Left ventricle myocardium inferior (tissue), 1 donor: ENCODE measurements around the gene REPIN1. TPM values are rescaled to one million over a fixed set of nuclear protein-coding genes. Genes with fewer than 3 reads are reported as not detected.

ENCODE experiments used
- DNase-seq: peaks from one replicate; pipeline ENCODE4 v3.0.0-alpha.2; 2020
- H3K27ac ChIP-seq: fragments of 200-600 bp; replicated peaks from 2 replicates; pipeline ENCODE4 v1.8.0; 2021
- H3K27me3 ChIP-seq: fragments of 200-600 bp; 2 replicates; pipeline ENCODE4 v1.8.0; 2021; ENCODE audit warnings: low read depth
- H3K36me3 ChIP-seq: fragments of 200-600 bp; 2 replicates; pipeline ENCODE4 v1.8.0; 2021
- H3K4me1 ChIP-seq: fragments of 200-600 bp; 2 replicates; pipeline ENCODE4 v1.8.0; 2021
- H3K4me3 ChIP-seq: fragments of 200-600 bp; 2 replicates; pipeline ENCODE4 v1.8.0; 2021; ENCODE audit warnings: mild to moderate bottlenecking, moderate library complexity
- H3K9me3 ChIP-seq: fragments of 200-600 bp; replicated peaks from 2 replicates; pipeline ENCODE4 v1.8.0; 2021
- intact Hi-C: fragments of 100-400 bp; cut with micrococcal nuclease; formaldehyde crosslinking; loops from one replicate; pipeline ENCODE4 v1.11.0; 2022
- total RNA-seq: library from RNA; stranded (reverse); fragmentation: NEBNext Ultra II Directional; extraction: Animal tissue kit (Norgen Biotek cat#: 25700); gene quantifications from one replicate; pipeline ENCODE4 v1.2.1, GENCODE V29; 2021
- TF ChIP-seq, protein P1 (sequence below): fragments of 200-600 bp; IDR thresholded peaks from 2 replicates; pipeline ENCODE4 v1.8.0; 2021; ENCODE audit warnings: antibody characterized with exemption, mild to moderate bottlenecking, borderline replicate concordance
- donor health status: DM: no; HTN: yes; CAD: no; lungs with severe emphysema.

REPIN1 gene
- total RNA-seq, 1 donor from 2014 or later, result 110 TPM

DNA sequence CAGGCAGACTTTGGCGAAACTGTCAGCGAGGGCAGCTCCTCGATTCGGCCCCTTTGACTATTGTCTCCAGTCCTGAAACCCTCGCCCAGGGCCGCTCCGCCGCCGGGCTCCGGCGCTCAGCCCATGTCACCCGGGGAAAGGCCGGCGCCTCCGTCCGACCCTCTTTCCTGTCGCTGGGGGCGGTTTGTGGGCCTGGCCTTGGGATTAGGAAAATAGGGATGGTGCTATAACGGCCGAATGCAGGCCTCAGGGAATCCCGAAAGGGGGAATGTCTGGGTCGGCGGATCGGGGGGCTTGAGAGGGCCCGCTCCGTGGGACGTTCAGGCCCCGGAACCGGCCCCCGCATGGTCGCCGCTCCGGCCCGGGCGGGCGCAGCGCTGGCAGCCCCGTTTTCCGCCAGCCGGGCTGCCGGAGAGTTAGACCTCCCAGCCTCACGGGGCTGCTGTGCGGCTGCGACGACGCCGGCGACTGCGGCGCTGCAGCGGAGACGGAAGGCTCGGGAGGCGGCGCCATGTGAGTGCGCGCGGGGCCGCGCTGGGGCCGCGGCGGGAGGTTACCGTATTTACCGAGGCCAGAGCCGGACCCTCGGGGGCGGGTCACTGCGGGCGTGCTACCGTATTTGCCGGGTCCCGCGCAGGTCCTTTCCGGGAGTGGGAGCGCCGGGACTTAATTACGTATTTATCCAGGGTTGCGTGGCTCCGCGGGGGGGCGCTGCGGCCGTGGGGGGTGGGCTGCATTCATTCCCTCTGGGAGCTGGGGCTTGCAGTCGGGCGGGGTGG, 36.4 kb downstream of the REPIN1 start:
- Histone ChIP-seq H3K36me3 (no peaks in the 10 kb centered on the region), H3K4me1 (peaks cover 37% of the 10 kb centered on the region), H3K27me3 (no peaks in the 10 kb centered on the region), H3K9me3 (no peaks in the 10 kb centered on the region), H3K4me3 (peak overlapping the region; percentile 93), H3K27ac (peak overlapping the region; percentile 99)
- DNase-seq, result peak; percentile 92
- TF ChIP-seq, protein P1, sequence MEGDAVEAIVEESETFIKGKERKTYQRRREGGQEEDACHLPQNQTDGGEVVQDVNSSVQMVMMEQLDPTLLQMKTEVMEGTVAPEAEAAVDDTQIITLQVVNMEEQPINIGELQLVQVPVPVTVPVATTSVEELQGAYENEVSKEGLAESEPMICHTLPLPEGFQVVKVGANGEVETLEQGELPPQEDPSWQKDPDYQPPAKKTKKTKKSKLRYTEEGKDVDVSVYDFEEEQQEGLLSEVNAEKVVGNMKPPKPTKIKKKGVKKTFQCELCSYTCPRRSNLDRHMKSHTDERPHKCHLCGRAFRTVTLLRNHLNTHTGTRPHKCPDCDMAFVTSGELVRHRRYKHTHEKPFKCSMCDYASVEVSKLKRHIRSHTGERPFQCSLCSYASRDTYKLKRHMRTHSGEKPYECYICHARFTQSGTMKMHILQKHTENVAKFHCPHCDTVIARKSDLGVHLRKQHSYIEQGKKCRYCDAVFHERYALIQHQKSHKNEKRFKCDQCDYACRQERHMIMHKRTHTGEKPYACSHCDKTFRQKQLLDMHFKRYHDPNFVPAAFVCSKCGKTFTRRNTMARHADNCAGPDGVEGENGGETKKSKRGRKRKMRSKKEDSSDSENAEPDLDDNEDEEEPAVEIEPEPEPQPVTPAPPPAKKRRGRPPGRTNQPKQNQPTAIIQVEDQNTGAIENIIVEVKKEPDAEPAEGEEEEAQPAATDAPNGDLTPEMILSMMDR, result peak; percentile 11
- intact Hi-C loops, result no loop called here

DNA sequence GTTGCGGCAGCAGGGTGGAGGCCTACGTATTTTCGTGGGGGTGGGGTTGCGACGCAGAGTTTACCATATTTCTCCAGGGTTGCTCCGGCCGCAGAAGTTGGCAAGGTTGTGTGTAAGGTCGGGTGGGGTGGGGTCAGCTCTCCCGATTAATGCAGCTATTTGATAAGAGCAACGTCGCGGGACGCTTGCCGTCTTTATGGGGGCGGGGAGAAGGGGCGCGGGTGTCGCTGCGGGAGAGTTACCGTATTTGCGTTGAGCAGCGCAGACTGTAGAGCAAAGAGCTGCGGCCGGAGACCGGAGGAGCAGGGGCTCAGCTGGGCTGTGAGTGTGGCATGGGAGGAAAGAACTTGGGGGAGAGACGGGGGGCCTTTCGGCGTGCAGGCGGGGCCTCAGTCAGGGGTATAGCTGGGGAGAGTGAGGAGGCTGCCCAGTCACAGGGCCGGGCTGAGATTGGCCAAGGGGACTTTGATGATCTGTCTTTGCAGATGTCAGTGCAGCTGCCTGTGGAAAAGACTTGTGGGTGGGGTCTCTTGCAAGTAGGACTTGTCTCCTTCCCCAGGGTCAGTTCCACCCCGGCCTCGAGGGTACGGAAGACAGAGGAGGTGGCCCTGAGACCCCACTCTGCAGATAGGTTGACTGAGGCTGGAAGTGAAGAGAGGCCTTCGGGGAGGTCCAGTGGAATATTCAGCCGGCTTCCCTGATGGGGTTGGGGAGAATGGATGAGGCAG, 37.1 kb downstream of the REPIN1 start:
- peaks cover 37% of the 10 kb centered on the region for H3K4me1 ChIP-seq
- peaks cover 7% of the 10 kb centered on the region for H3K36me3 ChIP-seq
- no peaks in the 10 kb centered on the region for H3K27me3 ChIP-seq
- no peak for DNase-seq
- TF ChIP-seq, protein P1, result no peak
- intact Hi-C loops, result no loop called here
- no peaks in the 10 kb centered on the region for H3K9me3 ChIP-seq
- peak overlapping the region; percentile 99 for H3K27ac ChIP-seq
- H3K4me3 ChIP-seq, result peak overlapping the region; percentile 93

DNA sequence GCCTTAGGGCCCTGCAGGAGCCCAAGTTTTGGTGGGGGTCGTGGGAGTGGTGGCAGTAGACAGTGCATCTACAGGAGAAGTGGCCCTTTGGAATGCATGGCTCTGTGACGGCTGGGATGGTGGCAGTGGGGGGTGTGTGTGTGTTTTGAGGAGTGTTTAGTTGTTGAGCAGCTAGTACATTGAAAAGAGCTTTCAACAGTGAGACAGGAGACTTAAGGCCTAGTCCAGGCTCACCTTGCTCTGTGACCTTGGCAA, 37.6 kb downstream of the REPIN1 start:
- DNase-seq, result no peak
- peaks cover 9% of the 10 kb centered on the region for H3K36me3 ChIP-seq
- peaks cover 37% of the 10 kb centered on the region for H3K4me1 ChIP-seq
- intact Hi-C loops, result no loop called here
- peak overlapping the region; percentile 99 for H3K27ac ChIP-seq
- TF ChIP-seq, protein P1, result no peak
- H3K9me3 ChIP-seq, result no peaks in the 10 kb centered on the region
- no peaks in the 10 kb centered on the region for H3K27me3 ChIP-seq
- H3K4me3 ChIP-seq, result peak overlapping the region; percentile 93

DNA sequence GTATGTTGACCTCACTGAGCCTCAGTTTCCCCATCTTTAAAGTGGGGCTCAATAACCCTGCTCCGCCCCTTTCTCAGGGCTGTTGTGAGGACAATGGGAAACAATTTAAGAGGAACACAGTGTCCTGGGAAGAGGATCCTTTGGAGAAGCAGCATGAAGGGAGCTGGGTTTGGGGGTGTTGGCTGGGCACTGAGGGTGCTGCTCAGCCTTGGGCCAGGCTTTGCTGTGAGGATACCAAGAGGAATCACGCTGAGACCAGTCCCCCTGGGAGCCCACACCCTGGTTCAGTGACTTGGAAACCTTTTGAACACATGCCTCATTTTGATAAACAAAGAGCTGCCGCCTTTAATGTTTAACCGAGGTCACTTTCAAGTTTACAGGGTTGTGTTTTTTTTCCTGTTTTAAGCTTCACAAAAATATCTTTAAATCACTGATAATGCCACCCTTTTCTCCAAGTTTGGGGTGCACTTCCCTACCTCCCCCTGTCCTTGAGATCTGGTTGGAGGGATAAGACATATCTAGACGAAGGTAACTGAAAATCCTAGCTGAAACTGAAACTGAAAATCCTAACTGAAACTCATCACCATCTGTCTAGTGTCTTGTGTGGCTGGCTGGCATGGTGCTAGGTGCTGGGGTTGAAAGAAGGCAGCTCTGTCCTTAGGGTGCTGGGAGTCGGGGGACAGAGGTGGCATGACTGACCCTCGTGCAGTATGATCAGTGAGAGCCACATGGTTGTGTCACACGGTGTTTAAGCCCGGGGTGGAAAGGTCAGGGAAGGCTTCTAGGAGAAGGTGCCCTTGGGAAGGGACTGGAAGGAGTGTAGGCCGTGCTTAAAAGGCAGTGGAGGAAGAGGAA, 38.2 kb downstream of the REPIN1 start:
- Histone ChIP-seq H3K27ac (peak overlapping the region; percentile 99), H3K36me3 (peaks cover 9% of the 10 kb centered on the region), H3K27me3 (no peaks in the 10 kb centered on the region), H3K4me1 (peaks cover 37% of the 10 kb centered on the region), H3K9me3 (no peaks in the 10 kb centered on the region), H3K4me3 (peak overlapping the region; percentile 93)
- TF ChIP-seq, protein P1, result no peak
- DNase-seq, result no peak
- intact Hi-C loops, result no loop called here

DNA sequence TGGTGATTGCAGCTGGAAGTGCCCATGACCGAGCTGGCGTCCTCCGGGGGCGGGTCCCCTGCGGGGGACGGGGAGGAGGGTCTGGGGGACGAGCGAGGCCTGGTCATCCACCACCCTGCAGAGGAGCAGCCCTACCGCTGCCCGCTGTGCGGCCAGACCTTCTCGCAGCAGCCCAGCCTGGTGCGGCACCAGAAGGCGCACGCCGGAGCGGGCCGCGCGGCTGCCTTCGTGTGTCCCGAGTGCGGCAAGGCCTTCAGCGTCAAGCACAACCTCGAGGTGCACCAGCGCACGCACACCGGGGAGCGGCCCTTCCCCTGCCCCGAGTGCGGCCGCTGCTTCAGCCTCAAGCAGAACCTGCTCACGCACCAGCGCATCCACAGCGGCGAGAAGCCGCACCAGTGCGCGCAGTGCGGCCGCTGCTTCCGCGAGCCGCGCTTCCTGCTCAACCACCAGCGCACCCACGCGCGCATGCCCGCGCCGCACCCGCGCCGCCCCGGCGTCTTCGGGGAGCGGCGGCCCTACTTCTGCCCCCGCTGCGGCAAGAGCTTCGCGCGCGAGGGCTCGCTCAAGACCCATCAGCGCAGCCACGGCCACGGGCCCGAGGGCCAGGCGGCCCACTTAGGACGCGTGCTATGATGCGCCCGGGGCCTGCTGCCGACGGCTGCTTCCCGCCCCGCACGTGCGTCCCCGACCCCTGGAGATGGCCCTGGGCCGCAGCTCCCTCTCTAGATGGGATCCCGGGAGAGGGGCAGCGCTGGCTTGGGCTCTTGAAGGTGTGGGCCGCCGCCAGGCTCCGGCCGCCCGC, 39.2 kb downstream of the REPIN1 start:
- H3K4me1 ChIP-seq, result peaks cover 37% of the 10 kb centered on the region
- no peak for DNase-seq
- H3K4me3 ChIP-seq, result no peak overlapping the region
- H3K36me3 ChIP-seq, result peaks cover 9% of the 10 kb centered on the region
- H3K27ac ChIP-seq, result peak overlapping the region; percentile 99
- intact Hi-C loops, result no loop called here
- H3K27me3 ChIP-seq, result no peaks in the 10 kb centered on the region
- TF ChIP-seq, protein P1, result no peak
- H3K9me3 ChIP-seq, result no peaks in the 10 kb centered on the region
